ENCODE data around the gene CAMSAP2.
"Not testable (repeated sequence)": the region's sequence is repeated elsewhere in the genome, so short reads cannot be mapped to it uniquely, and the experiment has no call there.

DNA sequence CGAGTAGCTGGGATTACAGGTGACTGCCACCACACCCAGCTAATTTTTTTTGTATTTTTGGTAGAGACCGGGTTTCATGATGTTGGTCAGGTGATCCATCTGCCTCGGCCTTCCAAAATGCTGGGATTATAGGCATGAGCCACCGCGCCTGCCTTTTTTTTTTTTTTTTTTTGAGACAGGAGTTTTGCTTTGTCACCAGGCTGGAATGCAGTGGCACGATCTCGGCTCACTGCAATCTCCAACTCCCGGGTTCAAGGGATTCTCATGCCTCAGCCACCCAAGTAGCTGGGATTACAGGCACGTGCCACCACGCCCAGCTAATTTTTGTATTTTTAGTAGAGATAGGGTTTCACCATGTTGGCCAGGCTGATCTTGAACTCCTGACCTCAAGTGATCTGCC is 12.1 kb downstream of the CAMSAP2 start:
- not testable (repeated sequence) for TF ChIP-seq CTCF (IDR thresholded peaks at IDR 0.05; ENCODE audit: insufficient read depth, low read depth, low read length); EZH2 (IDR thresholded peaks at IDR 0.05; ENCODE audit: insufficient read depth, low read length)
